ENCODE results near the gene PCSK4. TPM values are rescaled to one million over a fixed set of nuclear protein-coding genes. Genes with fewer than 3 reads are reported as not detected.

The PCSK4 gene
- total RNA-seq, 1 experiment from 2014 or later, result 11.1 TPM

DNA sequence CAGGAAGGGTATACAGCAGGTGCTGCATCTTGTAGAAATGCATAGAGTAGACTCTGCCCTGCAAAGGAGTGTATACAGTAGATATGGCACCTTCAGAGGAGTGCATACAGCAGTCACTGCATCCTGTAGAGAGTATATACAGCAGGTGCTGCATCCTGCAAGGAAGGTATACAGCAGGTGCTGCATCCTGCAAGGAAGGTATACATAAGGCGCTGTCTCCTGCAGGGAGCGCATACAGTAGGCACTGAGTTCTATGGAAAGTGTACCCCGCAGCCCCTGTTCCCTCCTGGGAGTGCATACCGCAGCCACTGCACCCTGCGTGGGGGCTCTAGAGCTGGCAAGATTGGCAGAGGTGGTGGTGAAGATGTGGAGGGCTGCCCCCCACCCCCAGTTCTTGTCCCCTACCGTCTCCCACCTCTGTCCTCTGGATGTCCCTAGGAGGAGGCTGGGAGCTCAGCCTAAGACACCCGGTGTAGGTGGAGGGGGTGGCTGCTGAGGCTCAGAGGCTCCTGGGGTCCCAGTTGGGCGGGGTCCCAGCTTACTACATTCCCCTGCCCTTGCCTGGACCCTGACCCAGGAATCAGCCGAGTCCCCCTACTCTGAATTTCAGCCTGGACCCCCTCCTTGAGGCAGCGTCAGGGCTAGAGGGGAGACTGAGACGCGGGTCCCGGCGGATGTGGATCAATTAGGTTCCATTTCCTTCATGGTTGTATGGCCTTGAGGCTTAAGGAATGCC is 25.0 kb upstream of the PCSK4 start:
- Histone ChIP-seq H2AFZ (ENCODE audit: low read depth, low read length, poor library complexity, severe bottlenecking) (no peak overlapping the region), H3K9me3 (ENCODE audit: control insufficient read depth in 1 of 2, insufficient read depth in 1 of 2, low read depth in 1 of 2, low read length in 2 of 2) (no peaks in the 10 kb centered on the region), H3K4me3 (replicated peaks in 1 of 2; ENCODE audit: low read depth in 1 of 2, low read length in 2 of 2) (no peak overlapping the region), H3K36me3 (ENCODE audit: control insufficient read depth in 1 of 2, insufficient read depth in 2 of 2, low read length in 2 of 2) (no peaks in the 10 kb centered on the region), H3K79me2 (ENCODE audit: insufficient read depth, low read length) (peaks cover 10% of the 10 kb centered on the region; the same call in 1 of the 2 replicates), H3K9me2 (ENCODE audit: insufficient read depth) (no peaks in the 10 kb centered on the region), H3K4me2 (ENCODE audit: low read length) (no peak overlapping the region), H3K27ac (ENCODE audit: low read depth, low read length) (no peak overlapping the region), H3K4me1 (ENCODE audit: control insufficient read depth in 1 of 2, insufficient read depth in 2 of 2, low read length in 2 of 2) (peaks cover 16 to 39% of the 10 kb centered on the region in 2 experiments), H4K20me1 (ENCODE audit: insufficient read depth) (no peaks in the 10 kb centered on the region), H3K9ac (ENCODE audit: low read length) (no peak overlapping the region), H3K27me3 (ENCODE audit: insufficient read depth, low read length) (no peaks in the 10 kb centered on the region)
- DNase-seq (ENCODE audit: low read depth, low spot score) (no peak), ATAC-seq (no peak)
- ChIA-PET RAD21 (ENCODE audit: low non-redundant PET in 1 of 2, low total read pairs in 2 of 2, uncharacterized antibody in 2 of 2, unreplicated experiment in 2 of 2) (no interaction called here), POLR2A (no interaction called here), CTCF (interaction anchor here (0.6 kb wide), 1 partner anchor 177 kb away, joined by 3 read pairs; no protein-coding TSS in a partner anchor)
- BruUV-seq (replicated peaks), result no TSS peak
- TF ChIP-seq POLR2A (IDR thresholded peaks at IDR 0.05; ENCODE audit: borderline replicate concordance, extremely low read depth, insufficient read depth, insufficient read length) (no peak), RAD21 (IDR thresholded peaks at IDR 0.05; ENCODE audit: low read depth) (no peak), JUND (IDR thresholded peaks at IDR 0.05) (no peak)
- TF ChIP-seq, protein P1, sequence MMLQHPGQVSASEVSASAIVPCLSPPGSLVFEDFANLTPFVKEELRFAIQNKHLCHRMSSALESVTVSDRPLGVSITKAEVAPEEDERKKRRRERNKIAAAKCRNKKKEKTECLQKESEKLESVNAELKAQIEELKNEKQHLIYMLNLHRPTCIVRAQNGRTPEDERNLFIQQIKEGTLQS (IDR thresholded peaks at IDR 0.05), result no peak
- intact Hi-C loops (cut with micrococcal nuclease), result no loop called here

DNA sequence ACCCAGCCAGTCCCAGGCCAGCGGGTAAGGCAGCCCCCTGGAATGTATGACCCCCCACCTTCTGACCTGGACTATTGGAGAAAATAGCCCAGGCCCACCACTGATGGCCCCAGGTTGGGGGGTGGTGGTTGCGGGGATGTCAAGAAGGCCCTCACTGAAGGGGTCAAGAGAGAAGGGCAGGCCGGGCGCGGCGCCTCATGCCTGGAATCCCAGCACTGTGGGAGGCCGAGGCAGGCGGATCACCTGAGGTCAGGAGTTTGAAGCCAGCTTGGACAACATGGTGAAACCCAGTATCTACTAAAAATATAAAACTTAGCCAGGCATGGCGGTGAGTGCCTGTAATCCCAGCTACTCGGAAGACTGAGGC is 24.1 kb upstream of the PCSK4 start:
- H3K27me3 ChIP-seq (ENCODE audit: insufficient read depth, low read length), result no peaks in the 10 kb centered on the region
- no peak for TF ChIP-seq SP1 (IDR thresholded peaks at IDR 0.05; ENCODE audit: low read depth)
- TF ChIP-seq JUND (IDR thresholded peaks at IDR 0.05), result no peak
- H4K20me1 ChIP-seq (ENCODE audit: insufficient read depth), result no peaks in the 10 kb centered on the region
- DNase-seq (ENCODE audit: low read depth, low spot score) (no peak), ATAC-seq (no peak)
- H2AFZ ChIP-seq (ENCODE audit: low read depth, low read length, poor library complexity, severe bottlenecking), result no peak overlapping the region
- POLR2A ChIA-PET, result no interaction called here
- H3K9me3 ChIP-seq (ENCODE audit: control insufficient read depth in 1 of 2, insufficient read depth in 1 of 2, low read depth in 1 of 2, low read length in 2 of 2), result no peaks in the 10 kb centered on the region
- H3K4me3 ChIP-seq (replicated peaks in 1 of 2; ENCODE audit: low read depth in 1 of 2, low read length in 2 of 2), result no peak overlapping the region; a peak in 1 of 4 replicates
- H3K27ac ChIP-seq (ENCODE audit: low read depth, low read length), result no peak overlapping the region
- H3K4me2 ChIP-seq (ENCODE audit: low read length), result peak overlapping the region; percentile 97
- H3K36me3 ChIP-seq (ENCODE audit: control insufficient read depth in 1 of 2, insufficient read depth in 2 of 2, low read length in 2 of 2), result no peaks in the 10 kb centered on the region
- H3K4me1 ChIP-seq (ENCODE audit: control insufficient read depth in 1 of 2, insufficient read depth in 2 of 2, low read length in 2 of 2), result peaks cover 18 to 46% of the 10 kb centered on the region in 2 experiments
- no peak overlapping the region for H3K9ac ChIP-seq (ENCODE audit: low read length)
- no peaks in the 10 kb centered on the region for H3K9me2 ChIP-seq (ENCODE audit: insufficient read depth)
- CTCF ChIA-PET, result no interaction called here
- RAD21 ChIA-PET (ENCODE audit: low non-redundant PET in 1 of 2, low total read pairs in 2 of 2, uncharacterized antibody in 2 of 2, unreplicated experiment in 2 of 2), result no interaction called here
- intact Hi-C loops (cut with micrococcal nuclease), result no loop called here
- no TSS peak for BruUV-seq (replicated peaks)
- peaks cover 10% of the 10 kb centered on the region; the same call in 1 of the 2 replicates for H3K79me2 ChIP-seq (ENCODE audit: insufficient read depth, low read length)
